HG02798 (cell line): ENCODE measurements around the gene UBE2L5.

Experiments
- ATAC-seq: cut with Tn5 transposase; IDR thresholded peaks from one replicate; pipeline ENCODE4 v1.9.1; 2021; ENCODE audit warnings: mild to moderate bottlenecking; ENCODE audit not compliant: unreplicated experiment, poor library complexity

The UBE2L5 gene

GRCh38 chr13:30465593-30466357, 43.5 kb downstream of the UBE2L5 start, which contains the start of gene HMGB1:
Gene HMGB1, minus strand, starts transcription at chr13:30465936. Its CDS starts 2,256 bp downstream, at chr13:30463680.
- ATAC-seq = peak; percentile 89

DNA sequence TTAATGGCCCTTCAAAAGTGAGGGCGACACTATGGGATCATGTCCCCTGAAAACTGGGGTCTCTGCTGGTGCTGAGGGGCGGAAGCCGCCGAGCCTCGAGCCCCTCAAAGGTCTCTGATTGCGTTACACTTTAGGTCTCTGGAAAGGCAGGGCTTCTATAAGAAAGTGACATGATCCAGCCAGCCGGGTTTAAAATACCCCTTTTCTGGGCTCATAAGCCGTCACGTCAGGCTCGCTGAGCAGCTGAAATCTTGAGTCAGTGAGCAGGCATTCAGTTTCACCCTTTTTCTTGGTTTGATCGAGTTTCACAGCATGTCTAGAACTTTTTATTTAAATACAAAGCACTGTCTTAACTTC, 44.0 kb downstream of the UBE2L5 start:
- no peak for ATAC-seq

DNA sequence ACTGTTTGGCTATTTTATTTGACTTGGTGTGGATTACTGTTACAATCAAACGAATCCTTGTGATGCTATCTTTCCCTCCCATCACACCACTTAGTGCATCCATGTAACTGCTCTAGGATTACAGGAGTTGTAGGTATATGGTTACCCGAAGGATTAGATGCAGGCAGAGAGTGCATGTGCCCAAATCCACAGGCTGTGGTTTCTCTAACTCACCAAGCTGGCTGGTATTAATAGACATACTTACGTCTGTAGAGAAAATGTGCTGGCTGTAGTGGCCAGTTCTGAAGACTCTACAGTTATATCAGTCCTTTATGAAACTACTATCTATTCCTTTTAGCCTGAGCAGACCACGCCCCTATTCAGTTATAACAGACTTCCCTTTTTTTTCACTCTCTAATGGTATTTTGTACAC, 44.6 kb downstream of the UBE2L5 start:
- ATAC-seq = no peak

GRCh38 chr13:30473675-30474074, 51.4 kb downstream of the UBE2L5 start:
- ATAC-seq = no peak

GRCh38 chr13:30477346-30478195, 55.3 kb downstream of the UBE2L5 start:
- peak; percentile 87 for ATAC-seq
